Activated gamma-delta T cell treated with Interleukin-2 at 50 U/mL for 16 hours (primary cell): Measurements from ENCODE around the gene FGFBP2.

Experiments used
- DNase-seq: peaks from one replicate; pipeline ENCODE4 v3.0.0-alpha.2; 2020

The FGFBP2 gene

DNA sequence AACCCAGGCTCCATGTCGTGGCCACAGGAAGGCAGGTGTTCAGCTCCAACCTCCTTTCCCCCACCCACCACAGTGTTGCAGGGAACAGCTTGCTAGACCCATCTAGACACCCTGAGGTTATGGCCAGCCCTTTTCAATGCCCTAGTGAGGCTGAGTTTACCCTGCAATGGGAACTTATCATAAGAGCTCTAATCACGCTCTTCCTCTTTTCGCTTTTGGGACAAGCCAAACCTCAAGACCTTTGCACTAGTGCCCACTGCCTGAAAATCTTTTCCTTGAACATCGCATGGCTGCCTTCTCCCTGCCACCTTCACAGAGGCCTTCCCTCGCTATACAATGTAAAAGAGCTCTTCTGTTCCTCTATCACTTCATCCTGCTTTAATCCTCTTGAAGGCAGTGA lies 2.4 kb upstream of the FGFBP2 start:
- DNase-seq, result no peak

DNA sequence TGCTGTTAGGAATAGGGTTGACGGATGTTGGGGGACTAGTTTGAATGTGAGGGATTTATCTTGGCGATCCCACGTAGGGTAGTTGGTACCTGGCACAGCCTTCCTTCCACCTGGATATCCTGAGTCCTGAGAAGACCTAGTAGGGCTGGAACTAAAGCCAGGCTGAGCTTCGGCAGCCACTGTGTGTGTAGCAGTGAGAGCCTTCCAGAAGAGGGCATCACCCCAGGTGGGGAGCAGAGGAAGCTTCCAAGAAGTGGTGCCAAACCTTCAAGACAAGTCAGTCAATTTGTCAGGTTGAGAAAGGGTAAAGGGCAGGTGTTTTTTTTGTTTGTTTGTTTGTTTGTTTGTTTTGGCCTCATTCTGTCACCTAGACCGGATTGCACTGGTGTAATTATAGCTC lies 1.2 kb upstream of the FGFBP2 start:
- DNase-seq, result no peak

DNA sequence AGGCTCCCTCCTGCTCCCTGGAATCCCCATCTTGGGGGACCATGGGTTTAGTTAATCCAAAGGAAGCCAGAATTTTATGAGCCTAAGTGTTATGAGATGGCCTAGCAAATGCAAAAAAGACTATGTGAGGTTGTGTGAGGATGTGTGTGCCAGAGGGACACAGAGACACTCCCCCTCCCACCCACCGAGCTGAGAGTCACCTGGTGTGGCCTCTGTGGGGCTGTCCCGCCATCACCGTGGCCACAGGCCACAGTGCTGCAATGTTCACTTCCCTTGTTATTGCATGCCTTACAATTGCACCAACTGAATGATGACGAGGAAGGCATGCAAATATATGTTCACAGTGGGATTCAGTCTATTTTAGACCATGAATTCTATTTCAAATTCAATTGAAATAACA lies 601 bp upstream of the FGFBP2 start:
- peak; percentile 50 for DNase-seq

DNA sequence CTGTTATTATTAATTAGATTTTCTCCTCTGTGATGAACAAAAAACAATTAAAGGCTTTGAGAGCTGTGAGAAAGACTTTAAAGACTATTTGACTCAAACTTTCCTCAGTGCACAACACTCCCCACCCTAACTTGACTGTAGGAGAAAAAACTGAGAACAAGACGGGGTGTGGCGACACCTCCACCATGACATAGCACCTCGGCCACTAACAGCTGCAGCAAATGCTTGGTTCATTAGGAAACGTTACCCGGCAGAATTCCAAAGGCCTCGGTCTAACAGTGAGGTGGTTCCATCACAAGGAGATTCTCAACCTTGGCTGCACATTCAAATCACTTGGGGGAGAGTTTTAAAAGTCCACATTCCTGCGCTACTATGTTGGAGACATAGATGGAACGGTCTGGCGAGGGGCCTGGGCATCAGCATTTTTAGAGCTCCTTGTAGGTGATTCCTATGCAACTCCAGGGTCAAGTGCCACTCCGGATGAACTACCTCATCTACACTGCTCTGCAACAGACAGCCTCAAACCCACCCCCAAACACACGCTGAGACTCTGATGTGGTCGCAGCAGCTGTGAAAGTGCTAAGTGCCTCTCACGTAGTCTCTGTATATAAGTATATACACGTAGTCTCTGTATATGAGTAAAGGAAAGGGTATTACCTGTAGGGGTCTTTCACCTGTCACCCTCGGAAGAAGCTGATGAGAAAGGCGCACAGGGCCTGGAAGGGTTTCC lies 1.0 kb downstream of the FGFBP2 start:
- DNase-seq, result peak; percentile 47

DNA sequence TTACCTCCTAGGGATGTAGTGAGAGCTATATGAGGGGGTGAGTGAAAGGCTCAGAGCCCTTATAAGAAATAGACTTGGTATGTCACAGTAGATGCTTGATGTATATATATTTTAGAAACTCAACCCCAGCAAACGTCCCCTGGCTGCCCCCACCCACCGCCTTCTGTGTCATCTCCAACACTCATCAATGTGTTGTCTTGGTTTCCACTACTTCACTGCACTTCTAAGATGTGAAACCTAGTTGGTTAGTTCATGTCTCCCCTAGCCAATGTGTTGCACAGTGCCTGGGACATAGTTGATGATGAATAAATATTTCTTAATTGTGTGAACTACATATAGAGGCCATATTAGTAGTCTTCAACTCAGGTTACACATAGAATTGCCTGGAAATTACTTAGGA lies 4.4 kb downstream of the FGFBP2 start:
- DNase-seq, result no peak

DNA sequence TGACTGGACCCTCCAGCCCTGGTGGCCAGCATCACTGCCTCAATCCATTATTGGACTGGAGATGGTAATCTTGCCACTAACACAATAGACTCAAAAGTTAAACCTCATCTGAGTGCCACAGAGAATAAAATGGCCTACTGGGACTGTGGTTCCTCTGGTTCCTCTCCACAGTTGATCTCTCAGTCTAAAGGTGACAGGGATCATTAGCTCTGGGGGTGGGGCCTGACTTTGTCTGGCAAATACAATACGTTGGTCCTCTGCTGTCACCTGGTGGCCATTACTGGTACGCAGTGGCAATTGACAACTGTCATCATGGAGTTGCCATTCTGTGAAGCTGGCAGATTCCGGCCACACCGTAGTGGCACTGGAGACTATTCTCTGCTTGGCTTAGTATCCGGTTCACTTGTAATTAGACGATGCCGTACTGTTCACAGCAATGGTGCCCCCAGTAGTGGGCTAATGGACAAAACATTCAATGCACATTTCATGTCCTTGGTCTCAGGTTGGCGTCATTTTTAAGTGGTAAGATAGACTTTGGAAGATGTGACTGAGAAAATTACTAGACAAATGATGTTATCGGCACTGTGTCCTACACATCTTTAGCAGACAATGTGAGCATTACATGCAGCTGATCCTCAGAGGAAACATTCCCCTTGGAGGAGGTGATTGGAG lies 6.7 kb downstream of the FGFBP2 start:
- peak; percentile 69 for DNase-seq

DNA sequence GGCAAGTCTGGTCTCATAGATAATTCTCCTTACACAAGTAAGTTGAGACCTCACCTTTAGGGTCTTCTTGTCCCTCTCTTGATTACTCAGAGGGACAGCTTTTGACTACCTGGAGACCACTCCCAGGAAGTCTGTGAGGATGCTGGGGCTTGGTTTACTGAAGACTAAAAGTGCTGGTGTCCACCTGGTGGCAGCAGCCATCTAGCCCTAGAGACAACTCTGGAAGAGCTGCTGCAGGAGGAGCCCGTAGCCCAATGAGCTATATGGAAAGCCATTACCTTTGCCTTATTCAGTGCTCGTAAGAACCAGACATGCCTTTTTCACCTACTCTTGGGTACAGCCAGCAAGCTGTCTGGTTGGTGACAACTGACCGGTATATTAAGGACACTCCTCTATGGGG lies 7.3 kb downstream of the FGFBP2 start:
- DNase-seq, result no peak

DNA sequence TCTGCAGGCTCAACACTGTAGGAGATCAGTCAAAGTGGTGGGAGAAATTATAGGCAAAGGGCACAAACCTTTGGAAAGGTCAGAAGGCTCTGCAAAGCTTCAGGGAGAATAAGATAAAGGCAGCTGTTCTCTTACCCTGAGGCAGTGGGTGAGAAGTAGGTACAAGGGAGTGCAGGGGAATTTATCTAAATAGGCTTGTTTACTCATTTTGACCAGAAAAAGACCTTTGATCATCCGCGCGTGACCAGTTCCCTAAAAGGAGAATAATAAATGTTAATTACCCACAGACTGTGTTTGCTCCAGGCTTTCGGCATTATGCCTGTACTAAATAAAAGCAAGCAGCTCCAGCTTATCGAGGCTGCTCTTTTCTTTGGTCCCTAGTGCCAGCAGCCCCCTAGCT lies 9.3 kb downstream of the FGFBP2 start:
- no peak for DNase-seq

DNA sequence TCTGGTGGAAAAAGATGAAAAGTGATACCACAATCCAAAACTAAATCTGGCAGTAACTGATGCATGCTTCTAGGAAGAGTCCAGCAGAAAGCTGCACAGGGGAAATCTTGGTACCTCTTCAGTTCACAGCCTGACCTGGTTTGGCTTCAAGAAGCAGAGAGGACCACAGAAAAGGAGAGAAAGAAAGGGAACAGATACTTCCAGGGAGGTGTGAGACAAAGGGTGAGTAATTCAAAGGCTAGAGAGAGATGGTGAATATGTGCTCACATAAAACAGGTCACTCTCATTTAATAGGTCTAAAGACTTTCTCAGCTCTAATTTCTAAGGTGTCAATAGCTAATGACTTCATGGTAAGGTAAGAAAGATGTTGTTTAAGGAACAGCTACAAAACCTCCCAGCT lies 11.2 kb downstream of the FGFBP2 start:
- DNase-seq, result no peak

DNA sequence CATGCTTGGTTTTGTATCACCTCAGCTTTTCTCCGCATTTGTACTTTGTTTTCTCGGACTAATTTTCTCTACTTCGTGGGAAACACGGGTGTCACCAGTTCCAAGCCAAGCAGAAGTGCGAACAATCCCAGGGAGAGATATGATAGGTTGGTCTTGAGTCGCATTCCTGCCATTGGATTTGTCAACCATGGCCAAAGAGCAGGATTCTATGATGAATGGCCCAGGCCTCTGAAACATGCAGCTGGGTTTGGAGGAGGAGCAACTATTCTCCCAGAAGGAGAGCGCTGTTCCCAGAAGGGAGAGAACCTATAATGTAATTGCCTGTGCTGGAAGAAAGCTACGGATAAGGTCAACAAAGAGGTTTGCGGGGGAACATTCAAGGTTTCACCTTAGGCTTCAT lies 14.1 kb downstream of the FGFBP2 start:
- DNase-seq, result no peak

DNA sequence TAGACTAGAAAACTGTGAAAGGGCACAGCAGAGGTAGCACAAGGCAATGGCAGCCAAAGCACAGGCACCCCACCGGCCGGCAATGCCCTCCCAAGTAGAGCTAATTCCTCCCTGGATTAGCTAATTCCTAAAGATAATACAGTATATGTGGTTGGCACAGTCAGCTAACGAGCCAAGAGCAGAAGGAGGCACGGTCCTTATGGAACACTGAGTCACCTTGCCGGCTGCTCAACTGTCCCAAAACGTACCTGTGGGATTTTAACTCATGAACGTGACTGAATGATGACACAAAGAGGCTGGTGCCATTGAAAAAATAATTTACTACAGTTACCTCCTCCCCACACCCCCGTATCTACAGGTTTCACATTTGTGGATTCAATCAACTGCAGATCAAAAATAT lies 15.3 kb downstream of the FGFBP2 start:
- DNase-seq, result no peak

DNA sequence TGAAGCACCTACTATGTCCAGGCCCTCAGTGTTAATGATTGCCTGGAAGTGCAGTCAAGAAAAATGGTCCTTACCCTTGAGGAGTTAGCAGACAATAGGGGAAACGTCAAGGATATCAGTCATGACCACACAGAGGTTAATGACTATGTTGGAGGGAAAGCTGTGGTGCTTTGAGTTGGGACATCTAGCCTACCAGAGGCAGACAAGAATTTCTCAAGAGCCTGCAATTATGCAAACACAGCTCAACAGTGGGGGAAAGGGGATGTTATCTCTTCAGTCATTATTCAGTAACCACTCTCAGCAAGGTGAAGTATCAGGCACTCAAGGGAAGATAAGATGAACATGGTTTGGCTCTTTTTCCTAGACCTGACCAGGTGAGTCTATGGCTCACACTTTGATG lies 17.5 kb downstream of the FGFBP2 start:
- DNase-seq, result no peak

DNA sequence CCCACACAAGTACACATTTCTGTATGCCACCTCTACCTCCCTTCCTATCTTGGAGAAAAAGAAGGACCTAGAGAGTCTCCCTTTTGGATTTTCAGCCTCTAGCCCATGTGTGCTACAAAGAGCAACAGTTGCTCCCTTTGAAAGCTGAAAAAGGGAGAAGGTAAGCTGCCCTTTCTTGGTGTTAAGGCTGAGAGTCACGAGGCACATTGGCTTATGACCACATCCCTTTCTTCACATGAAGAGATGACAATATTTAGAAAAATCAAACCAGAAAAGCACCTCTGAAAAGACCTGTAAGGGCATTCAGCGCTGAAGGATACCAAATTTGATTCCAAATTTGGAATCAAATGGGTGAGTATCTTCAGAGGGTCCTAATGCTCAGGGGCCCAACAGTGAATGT lies 18.1 kb downstream of the FGFBP2 start:
- DNase-seq, result no peak

DNA sequence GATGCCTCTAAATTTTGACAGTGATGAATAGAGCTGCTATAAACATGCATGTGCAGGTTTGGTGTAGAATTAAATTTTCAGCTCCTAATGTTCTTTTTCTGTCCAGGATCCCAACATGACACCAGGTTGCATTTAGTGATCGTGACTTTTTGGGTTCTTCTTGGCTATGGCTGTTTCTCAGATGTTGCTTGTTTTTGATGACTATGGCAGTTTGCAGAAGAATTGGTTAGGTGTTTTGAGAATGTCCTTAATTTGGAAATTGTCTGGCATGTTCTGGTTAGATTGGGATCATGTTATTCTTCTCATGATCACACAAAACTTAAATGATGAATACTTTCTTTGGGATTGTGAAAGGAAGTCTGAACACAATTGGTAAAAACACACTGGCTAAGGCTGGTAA lies 20.7 kb downstream of the FGFBP2 start:
- DNase-seq, result no peak

DNA sequence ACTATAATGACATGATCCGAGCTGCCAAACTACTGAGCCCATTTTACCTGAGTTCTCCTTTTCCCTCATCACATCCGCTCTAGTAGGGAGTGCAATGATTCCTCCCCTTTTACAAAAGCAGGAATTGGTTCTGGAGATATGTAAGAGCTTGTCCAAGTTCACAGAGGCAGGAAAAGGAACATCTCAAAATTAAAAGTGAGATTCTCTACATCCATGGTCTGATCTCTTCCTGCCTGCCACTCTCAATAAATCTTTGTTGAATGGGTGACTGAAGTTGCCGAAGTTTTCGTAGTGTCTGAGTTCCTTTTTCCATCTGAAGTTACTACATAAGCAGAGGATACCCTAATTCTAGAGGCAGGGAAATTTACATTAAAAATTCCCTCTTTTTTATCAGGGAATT lies 24.3 kb downstream of the FGFBP2 start, which contains the start of gene FGFBP1:
Gene FGFBP1 (minus strand): TSS at position 101 of the 400 bp plus-strand sequence. CDS start 2,108 bp downstream, outside the sequence.
- no peak for DNase-seq

DNA sequence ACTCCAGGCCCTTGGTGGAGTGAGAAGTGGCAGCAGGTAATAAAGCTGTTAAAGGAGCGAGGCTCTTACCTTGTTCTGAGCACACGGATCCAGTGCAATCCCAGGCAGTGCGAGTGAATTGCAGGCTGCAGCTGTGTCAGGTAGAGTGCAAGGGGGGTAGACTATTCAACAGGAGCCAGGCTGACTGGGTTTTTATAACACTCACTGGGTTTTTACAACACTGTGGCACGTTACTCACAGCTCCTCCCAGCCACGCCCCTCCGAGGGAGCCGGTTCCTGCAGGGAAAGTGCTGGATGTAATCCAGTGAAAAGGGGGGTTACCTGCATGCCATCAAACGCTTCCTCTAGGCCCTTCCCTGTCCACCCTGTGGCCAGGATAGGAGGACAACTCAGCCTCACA lies 24.8 kb downstream of the FGFBP2 start:
- no peak for DNase-seq

DNA sequence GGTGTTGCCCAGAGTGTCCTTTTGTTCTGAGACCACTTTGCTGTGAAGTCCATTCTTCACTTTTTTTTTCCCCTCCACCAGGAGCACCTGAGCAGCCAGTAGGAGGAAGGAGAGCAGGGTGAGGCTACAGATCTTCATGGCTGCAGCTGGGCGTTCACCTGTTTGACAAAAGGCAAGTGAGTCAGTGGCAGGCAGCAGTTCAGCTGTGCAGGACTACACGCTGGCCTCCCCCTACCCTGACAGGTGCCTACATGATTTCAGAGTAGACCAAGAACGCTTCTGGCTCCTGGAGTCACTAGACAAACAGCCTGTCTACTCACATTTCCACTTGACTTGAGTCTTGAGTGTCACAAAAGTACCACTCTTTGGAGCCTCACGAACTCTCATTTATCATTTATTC lies 26.5 kb downstream of the FGFBP2 start:
- DNase-seq, result no peak

DNA sequence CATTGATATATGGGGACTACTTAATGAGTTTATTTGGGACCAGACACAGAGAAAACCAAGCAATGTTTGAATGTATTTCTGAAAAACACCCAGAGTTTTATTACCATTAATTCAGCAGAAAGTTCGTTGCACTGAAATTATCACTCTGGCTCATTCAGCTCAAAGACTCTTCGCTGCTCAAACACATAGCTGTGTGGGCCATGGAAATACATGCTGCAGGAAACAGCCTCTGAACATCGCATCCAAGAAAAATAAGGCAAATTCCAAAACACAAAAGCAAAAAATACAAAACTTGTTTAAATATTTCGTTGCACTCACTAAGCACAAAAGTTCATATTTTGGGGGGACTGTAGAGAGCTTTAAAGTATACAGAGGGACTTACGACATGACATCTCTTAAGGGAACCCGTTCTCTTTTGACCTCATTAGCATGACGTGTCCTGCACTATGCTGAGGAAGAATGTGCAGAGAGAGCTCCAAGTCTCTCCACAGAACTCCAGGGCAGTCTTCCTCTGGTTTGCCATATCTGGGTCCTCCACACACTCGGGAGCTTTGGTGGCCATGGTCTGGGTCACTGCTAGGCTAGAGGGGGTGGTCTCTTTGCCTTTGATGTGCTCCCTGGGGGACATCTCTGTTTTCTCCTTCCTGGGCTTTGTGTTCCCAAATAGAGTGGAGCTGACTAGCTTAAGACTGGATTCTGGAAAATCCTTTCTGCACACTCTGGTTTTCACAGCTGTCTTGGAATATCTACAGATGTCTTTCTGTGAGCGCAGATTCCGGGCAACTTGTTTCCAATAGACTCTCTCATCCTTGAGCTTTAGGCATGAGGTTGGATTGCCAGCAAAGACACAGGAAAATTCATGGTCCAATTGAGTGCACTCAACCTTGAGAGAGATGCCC lies 27.2 kb downstream of the FGFBP2 start:
- DNase-seq, result no peak

DNA sequence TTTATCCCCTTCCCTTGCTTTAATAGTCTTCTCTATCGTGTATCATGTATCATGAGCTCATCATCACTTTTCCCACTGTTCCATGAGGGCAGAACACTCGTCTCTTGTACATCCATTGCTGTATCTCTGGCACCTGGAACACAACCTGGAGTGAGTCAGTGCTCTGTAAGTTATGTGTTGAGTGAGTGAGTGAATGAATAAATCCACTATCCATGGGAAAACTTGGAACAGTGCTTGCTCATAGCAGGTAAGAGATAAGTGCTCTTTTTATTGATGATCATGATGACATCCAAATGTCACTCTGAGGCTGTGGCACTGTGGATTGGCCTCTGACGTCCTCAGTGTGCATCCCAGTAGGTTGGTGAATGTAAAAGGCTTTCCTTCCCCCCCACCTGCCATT lies 28.7 kb downstream of the FGFBP2 start:
- no peak for DNase-seq

DNA sequence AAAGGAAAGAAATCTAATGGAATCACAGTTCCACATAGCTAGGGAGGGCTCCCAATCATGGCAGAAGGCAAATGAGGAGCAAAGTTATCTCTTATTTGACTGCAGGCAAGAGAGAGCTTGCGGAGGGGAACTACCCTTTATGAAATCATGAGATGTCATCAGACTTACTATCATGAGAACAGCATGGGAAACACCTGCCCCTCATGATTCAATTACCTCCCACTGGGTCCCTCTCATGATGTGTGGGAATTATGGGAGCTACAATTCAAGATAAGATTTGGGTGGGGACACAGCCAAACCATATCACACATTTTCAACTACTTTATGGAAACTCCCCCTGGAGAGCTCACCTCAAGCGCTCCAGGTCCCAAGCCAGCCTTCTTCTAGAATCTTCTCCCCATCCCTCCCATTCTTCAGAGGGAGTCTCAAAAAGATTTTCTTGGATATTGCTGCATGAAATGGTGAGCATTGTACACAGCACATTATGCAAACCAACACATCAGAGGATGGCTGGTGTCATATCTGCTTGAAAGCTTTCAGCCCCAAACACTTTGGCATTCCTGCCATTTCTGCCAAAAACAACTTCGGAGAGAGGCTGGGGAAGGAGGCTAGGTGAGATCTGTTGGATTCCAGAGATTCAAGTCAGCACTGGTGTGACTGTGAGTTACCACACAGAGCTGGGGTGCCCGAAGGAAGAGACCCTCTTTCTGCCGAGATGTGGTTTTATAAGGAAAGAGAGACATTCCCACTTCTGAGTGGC lies 31.3 kb downstream of the FGFBP2 start:
- no peak for DNase-seq

DNA sequence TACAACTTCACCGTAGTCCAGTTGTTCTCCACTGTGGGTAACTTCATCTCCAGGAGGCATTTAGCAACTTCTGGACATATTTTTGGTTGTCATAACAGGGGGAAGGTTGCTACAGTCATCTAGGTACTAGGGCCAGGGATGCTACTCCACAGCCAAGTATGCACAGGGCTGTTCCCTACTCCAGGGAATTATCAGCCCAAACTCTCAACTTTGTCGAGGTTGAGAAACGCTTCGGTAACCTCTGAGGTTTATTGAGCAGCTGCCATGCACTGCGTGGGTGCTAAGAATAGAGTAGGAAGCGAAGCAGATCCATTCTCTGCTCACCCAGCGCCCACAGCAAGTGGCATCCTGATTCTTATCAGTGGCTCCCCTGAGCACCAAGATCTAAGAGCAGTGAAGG lies 32.7 kb downstream of the FGFBP2 start:
- no peak for DNase-seq

DNA sequence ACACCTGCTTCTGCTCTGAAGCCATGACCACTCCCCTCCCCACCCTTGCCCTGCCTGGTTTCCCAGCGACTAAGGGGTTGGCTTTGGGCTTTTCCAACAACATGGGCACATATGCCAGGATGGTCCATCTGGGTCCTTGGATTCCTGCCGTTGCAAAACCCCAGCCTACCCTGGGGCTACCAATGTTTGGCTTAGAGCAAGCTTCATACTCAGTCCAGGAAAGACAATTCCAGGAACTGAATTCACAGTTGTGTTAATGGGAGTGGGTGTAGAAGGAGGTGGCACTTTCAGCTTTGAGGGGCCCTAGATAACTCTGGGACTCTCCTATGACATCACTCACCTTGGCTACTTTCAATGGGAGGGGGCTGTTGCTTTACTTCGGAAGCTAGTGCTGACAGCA lies 33.4 kb downstream of the FGFBP2 start:
- no peak for DNase-seq

DNA sequence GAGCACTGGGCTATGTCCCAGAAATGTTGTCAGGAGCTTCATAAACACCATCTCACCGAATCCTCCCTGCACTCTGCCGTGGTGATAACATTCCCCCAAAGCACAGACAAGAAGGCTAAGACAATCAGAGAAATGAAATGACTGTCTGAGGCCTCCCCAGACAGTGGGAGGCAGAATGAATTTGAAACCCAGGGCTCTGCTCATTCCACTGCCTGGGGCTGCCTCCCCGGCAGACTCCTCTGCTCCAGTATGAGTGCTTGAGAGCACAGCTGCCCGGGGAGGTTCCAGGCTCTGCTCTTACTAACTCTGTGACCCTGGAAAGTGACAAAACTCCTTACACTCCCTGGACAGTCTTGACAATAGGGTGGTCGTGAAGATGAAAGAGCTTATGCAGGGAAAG lies 34.1 kb downstream of the FGFBP2 start:
- no peak for DNase-seq
